AG10803 (cell line): ENCODE data around the gene STRA8.

Experiments
- DNase-seq: peaks from one replicate; pipeline ENCODE4 v3.0.0; 2010; ENCODE audit warnings: low read depth
- H3K4me3 ChIP-seq: 2 replicates; pipeline ENCODE4 v1.5.1; 2011; ENCODE audit warnings: mild to moderate bottlenecking, low read length, control low read depth
- CTCF ChIP-seq: conservative IDR thresholded peaks from 2 replicates; pipeline ENCODE4 v1.5.1; 2011; ENCODE audit warnings: mild to moderate bottlenecking, low read length, control low read depth, inconsistent platforms

The STRA8 gene

GRCh38 chr7:135290594-135290993 is 57.0 kb downstream of the STRA8 start:
- TF ChIP-seq CTCF = no peak
- no peak for DNase-seq
- no peak overlapping the region for H3K4me3 ChIP-seq

GRCh38 chr7:135291809-135292253 is 58.2 kb downstream of the STRA8 start:
- no peak for TF ChIP-seq CTCF

GRCh38 chr7:135299235-135299634 is 65.6 kb downstream of the STRA8 start:
- H3K4me3 ChIP-seq = no peak overlapping the region
- DNase-seq = no peak
- no peak for TF ChIP-seq CTCF

More at GRCh38 chr7:135291809-135292253, 58.2 kb downstream of the STRA8 start:
- no peak overlapping the region for H3K4me3 ChIP-seq
- DNase-seq = peak; percentile 18

- H3K4me3 ChIP-seq = no peak overlapping the region
- peak; percentile 62 for DNase-seq
- TF ChIP-seq CTCF = no peak
These were observed 67.5 kb downstream of the STRA8 start for GRCh38 chr7:135300913-135301765.
